SU-DHL-6 (cell line): ENCODE results near the gene COL15A1.

ENCODE experiments used
- CTCF ChIP-seq: fragments of 200-600 bp; sonication (generic); IDR thresholded peaks from one replicate; pipeline ENCODE4 v1.5.1; 2017; ENCODE audit warnings: antibody characterized with exemption, mild to moderate bottlenecking, low read length, moderate library complexity; ENCODE audit not compliant: insufficient read depth, poor library complexity, severe bottlenecking
- EZH2phosphoT487 ChIP-seq: fragments of 200-600 bp; sonication (generic), shearing (Covaris generic); conservative IDR thresholded peaks from 2 replicates; pipeline ENCODE4 v1.6.1; 2018; ENCODE audit warnings: mild to moderate bottlenecking, antibody characterized with exemption, low read length, moderate library complexity, mixed read lengths

GRCh38 chr9:99095565-99095964, 151.9 kb downstream of the COL15A1 start:
- no peak for TF ChIP-seq CTCF
- TF ChIP-seq EZH2phosphoT487 = no peak
